Smooth muscle cell (in vitro differentiated cells): ENCODE data around the gene LYZL4. TPM values are rescaled to one million over a fixed set of nuclear protein-coding genes. Genes with fewer than 3 reads are reported as not detected.

Experiments
- DNase-seq: peaks from one replicate; lab custom pipeline; 2025; ENCODE audit not compliant: unreplicated experiment; lab: John Stamatoyannopoulos, UW
- H2AFZ ChIP-seq: fragments of 200-600 bp; sonication (generic); 2 replicates; pipeline ENCODE4 v1.6.0; 2016; ENCODE audit warnings: antibody characterized with exemption, low read depth, mild to moderate bottlenecking
- H3F3A ChIP-seq: fragments of 200-600 bp; sonication (generic); 2 replicates; pipeline ENCODE4 v1.6.0; 2017; ENCODE audit warnings: antibody characterized with exemption, low read depth
- H3K27ac ChIP-seq: fragments of 200-600 bp; sonication (generic); 2 replicates; pipeline ENCODE4 v1.5.1; 2016; ENCODE audit warnings: low read depth, mild to moderate bottlenecking
- H3K27me3 ChIP-seq: fragments of 200-600 bp; sonication (generic); 2 replicates; pipeline ENCODE4 v1.6.1; 2016; ENCODE audit warnings: low read depth, mild to moderate bottlenecking
- H3K36me3 ChIP-seq: fragments of 200-600 bp; sonication (generic); 2 replicates; pipeline ENCODE4 v1.5.1; 2016; ENCODE audit warnings: low read depth
- H3K4me1 ChIP-seq: fragments of 200-600 bp; sonication (generic); 2 replicates; pipeline ENCODE4 v1.5.1; 2016; ENCODE audit warnings: low read depth
- H3K4me2 ChIP-seq: fragments of 200-600 bp; sonication (generic); 2 replicates; pipeline ENCODE4 v1.6.0; 2016; ENCODE audit warnings: mild to moderate bottlenecking
- H3K4me3 ChIP-seq: fragments of 200-600 bp; sonication (generic); 2 replicates; pipeline ENCODE4 v1.5.1; 2016; ENCODE audit warnings: mild to moderate bottlenecking
- H3K79me2 ChIP-seq: fragments of 200-600 bp; sonication (generic); 2 replicates; pipeline ENCODE4 v1.6.0; 2016; ENCODE audit warnings: low read depth, mild to moderate bottlenecking
- H3K9ac ChIP-seq: fragments of 200-600 bp; sonication (generic); 2 replicates; pipeline ENCODE4 v1.6.0; 2016; ENCODE audit warnings: low read depth
- H3K9me3 ChIP-seq: fragments of 200-600 bp; sonication (generic); replicated peaks from 2 replicates; pipeline ENCODE4 v1.5.1; 2016; ENCODE audit warnings: low read depth
- H4K20me1 ChIP-seq: fragments of 200-600 bp; sonication (generic); 2 replicates; pipeline ENCODE4 v1.6.0; 2016; ENCODE audit warnings: low read depth
- WGBS: methylation state at CpG from one replicate; pipeline ENCODE4 v1.1.7; 2016; ENCODE audit warnings: low lambda C conversion rate; 5-methylcytosine and 5-hydroxymethylcytosine counted together
- polyA plus RNA-seq: library from polyadenylated mRNA; unstranded; fragments of >200 nt; fragmentation: Nextera tagmentation; extraction: Ambion mirVana; gene quantifications from 2 replicates; pipeline ENCODE4 v1.2.1, GENCODE V29; 2016
- total RNA-seq: library from RNA; depleted of rRNA; stranded (reverse); fragments of >200 nt; gene quantifications from 2 replicates; pipeline ENCODE4 v1.2.3, GENCODE V29; 2014
- TF ChIP-seq, protein P1 (sequence below): fragments of 200-600 bp; sonication (generic); IDR thresholded peaks from 2 replicates; pipeline ENCODE4 v1.5.1; 2017; ENCODE audit warnings: borderline replicate concordance, mild to moderate bottlenecking, antibody characterized with exemption; ENCODE audit not compliant: insufficient read depth, poor library complexity, severe bottlenecking

Gene LYZL4
- total and polyA plus RNA-seq, 2 experiments from 2014 or later, result not detected

DNA sequence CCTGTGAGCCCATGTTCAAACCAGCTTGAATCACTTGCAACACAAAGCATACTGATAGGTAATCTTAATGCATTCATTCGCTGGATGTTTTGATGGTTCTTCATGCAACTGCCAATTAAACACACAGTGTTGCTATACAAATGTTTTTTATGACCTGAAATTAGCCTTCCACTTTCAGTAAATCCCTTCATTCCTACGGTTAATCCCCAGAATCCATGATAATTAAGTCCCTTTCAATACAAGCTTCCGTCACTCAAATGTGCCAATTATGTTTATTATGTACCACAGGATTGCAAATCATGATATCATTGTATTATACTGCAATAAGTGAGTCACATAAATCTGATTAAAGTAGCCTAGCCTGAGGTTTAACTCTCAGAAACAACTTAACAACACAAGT is 14.5 kb upstream of the LYZL4 start:
- Histone ChIP-seq H3K4me3 (no peak overlapping the region), H3K4me1 (no peaks in the 10 kb centered on the region), H3K36me3 (no peaks in the 10 kb centered on the region), H4K20me1 (no peaks in the 10 kb centered on the region), H3K79me2 (no peaks in the 10 kb centered on the region), H3F3A (no peaks in the 10 kb centered on the region), H2AFZ (no peak overlapping the region), H3K9ac (no peak overlapping the region), H3K4me2 (no peak overlapping the region), H3K27ac (no peak overlapping the region), H3K27me3 (no peaks in the 10 kb centered on the region), H3K9me3 (no peaks in the 10 kb centered on the region)
- WGBS, result 70% methylated on average over 3 of the region's 3 CpGs
- no peak for DNase-seq
- TF ChIP-seq, protein P1, sequence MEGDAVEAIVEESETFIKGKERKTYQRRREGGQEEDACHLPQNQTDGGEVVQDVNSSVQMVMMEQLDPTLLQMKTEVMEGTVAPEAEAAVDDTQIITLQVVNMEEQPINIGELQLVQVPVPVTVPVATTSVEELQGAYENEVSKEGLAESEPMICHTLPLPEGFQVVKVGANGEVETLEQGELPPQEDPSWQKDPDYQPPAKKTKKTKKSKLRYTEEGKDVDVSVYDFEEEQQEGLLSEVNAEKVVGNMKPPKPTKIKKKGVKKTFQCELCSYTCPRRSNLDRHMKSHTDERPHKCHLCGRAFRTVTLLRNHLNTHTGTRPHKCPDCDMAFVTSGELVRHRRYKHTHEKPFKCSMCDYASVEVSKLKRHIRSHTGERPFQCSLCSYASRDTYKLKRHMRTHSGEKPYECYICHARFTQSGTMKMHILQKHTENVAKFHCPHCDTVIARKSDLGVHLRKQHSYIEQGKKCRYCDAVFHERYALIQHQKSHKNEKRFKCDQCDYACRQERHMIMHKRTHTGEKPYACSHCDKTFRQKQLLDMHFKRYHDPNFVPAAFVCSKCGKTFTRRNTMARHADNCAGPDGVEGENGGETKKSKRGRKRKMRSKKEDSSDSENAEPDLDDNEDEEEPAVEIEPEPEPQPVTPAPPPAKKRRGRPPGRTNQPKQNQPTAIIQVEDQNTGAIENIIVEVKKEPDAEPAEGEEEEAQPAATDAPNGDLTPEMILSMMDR, result no peak

DNA sequence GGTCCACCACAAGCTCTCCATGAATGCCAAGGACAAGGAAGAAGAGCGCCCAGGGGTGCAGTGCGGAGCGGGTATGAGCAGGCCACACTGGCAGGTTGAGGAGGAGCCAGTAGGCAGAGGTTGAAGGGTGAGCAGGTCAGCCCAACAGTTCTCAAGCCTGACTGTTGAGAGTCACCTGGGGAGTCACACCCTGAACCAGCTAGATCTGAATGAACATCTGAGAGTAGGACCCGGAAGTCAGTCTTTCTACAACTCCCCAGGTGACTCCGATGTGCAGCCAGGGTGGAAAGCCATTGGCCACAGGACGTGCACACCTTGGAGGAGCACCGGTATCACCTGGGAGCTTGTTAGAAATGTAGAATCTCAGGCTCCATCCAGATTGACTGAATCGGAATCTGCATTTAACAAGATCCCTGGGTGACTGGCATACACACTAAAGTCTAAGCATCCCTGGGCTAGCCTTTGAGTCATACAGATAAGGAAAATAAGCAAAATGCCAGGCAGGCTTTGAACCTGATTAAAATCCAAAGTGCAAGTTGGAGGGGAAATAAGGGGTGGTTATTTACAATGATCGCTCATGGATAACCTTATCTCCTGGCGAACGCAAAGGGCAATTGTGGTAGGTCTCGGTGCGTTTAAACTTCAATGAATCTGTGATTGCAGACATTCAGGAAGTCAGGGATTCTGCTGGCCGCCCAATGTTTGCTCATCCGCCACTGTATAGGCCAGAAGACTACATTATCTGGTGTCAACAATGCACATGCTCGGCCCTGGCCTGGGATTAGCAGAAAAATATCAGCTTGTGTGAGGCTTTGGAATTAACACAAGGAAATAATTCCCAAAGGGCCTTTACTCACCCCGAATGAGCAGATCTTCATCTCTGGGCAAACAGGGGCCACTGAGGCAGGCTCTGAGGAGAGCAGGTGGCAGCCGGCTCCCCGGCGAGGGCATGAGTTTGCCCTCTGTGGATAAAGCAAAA is 11.7 kb upstream of the LYZL4 start:
- Histone ChIP-seq H3K9me3 (no peaks in the 10 kb centered on the region), H3K27ac (no peak overlapping the region)
- 71% methylated on average over 20 of the region's 20 CpGs for WGBS

DNA sequence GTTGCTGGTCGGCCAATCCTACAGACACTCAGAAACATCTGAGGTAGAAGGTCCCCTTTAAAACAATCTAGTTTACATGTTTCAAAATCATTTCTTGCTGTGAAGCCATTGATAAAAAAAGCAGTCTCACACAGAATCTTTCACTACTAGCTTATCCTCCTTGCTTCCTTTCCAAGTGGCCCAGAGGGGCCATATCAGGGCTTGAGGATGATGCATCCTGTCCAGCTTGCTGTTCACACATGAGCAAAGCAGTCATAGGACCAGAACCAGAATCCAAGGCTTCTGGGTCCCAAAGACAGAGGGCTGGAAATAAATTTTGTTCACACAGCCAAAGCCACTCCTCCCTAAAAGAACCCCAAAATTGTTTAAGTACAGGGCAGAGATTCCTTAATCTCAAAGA is 9.2 kb upstream of the LYZL4 start:
- DNase-seq, result no peak
- WGBS, result 89% methylated on average over 1 of the region's 1 CpG
- Histone ChIP-seq H3K4me1 (no peaks in the 10 kb centered on the region), H4K20me1 (no peaks in the 10 kb centered on the region), H3K27ac (no peak overlapping the region), H3K9me3 (no peaks in the 10 kb centered on the region), H3K79me2 (no peaks in the 10 kb centered on the region), H3K27me3 (peaks cover 11% of the 10 kb centered on the region), H3K4me2 (no peak overlapping the region), H3K36me3 (no peaks in the 10 kb centered on the region), H3K9ac (no peak overlapping the region), H2AFZ (no peak overlapping the region), H3F3A (no peaks in the 10 kb centered on the region), H3K4me3 (no peak overlapping the region)
- TF ChIP-seq, protein P1, result no peak

More for the DNA sequence above, 11.7 kb upstream of the LYZL4 start:
- H2AFZ ChIP-seq, result no peak overlapping the region
- H3K27me3 ChIP-seq, result no peaks in the 10 kb centered on the region
- no peaks in the 10 kb centered on the region for H4K20me1 ChIP-seq
- no peaks in the 10 kb centered on the region for H3K4me1 ChIP-seq
- H3K4me2 ChIP-seq, result no peak overlapping the region
- H3K36me3 ChIP-seq, result no peaks in the 10 kb centered on the region
- no peaks in the 10 kb centered on the region for H3F3A ChIP-seq
- TF ChIP-seq, protein P1, result no peak
- H3K79me2 ChIP-seq, result no peaks in the 10 kb centered on the region
- H3K4me3 ChIP-seq, result no peak overlapping the region
- no peak for DNase-seq
- H3K9ac ChIP-seq, result no peak overlapping the region
